K562 (cell line): Measurements from ENCODE around the gene SLCO2A1. TPM values are rescaled to one million over a fixed set of nuclear protein-coding genes. Genes with fewer than 3 reads are reported as not detected.

Experiments
- COPS2 ChIP-seq: fragments of 450-650 bp; conservative IDR thresholded peaks from 2 replicates; pipeline ENCODE4 v1.6.1; 2016; ENCODE audit warnings: mild to moderate bottlenecking, moderate library complexity
- CTBP1 ChIP-seq: fragments of 450-650 bp; IDR thresholded peaks from 2 replicates; pipeline ENCODE4 v1.6.1; 2016; ENCODE audit warnings: borderline replicate concordance
- E2F4 ChIP-seq: sonication (generic); formaldehyde crosslinking; IDR thresholded peaks from 2 replicates; pipeline ENCODE4 v1.8.0; 2022; ENCODE audit warnings: mild to moderate bottlenecking, low read depth, missing genetic modification reagents
- EP300 ChIP-seq: IDR thresholded peaks from 2 replicates; pipeline ENCODE4 v1.6.1; 2012; ENCODE audit warnings: low read length, improper control_type of control experiment
- ESRRA ChIP-seq: fragments of 450-650 bp; IDR thresholded peaks from 2 replicates; pipeline ENCODE4 v1.6.1; 2014; ENCODE audit warnings: low read depth, mild to moderate bottlenecking, moderate library complexity, borderline replicate concordance
- GATA2 ChIP-seq: sonication (generic); formaldehyde crosslinking; IDR thresholded peaks from 2 replicates; pipeline ENCODE4 v1.4.0; 2020; ENCODE audit warnings: mild to moderate bottlenecking, missing genetic modification reagents
- KDM4B ChIP-seq, 2 experiments: fragments of 450-650 bp in 1 of 2; sonication (generic) in 1 of 2; IDR thresholded peaks; 2 replicates each; pipeline ENCODE4 v1.6.1; 2016 to 2017; ENCODE audit warnings: borderline replicate concordance in 2 of 2, antibody characterized with exemption in 1 of 2, low read depth in 1 of 2, mild to moderate bottlenecking in 1 of 2
- MEF2A ChIP-seq: IDR thresholded peaks from 2 replicates; pipeline ENCODE4 v1.6.1; 2011; ENCODE audit warnings: low read depth, mild to moderate bottlenecking, low read length, moderate library complexity; ENCODE audit not compliant: control insufficient read depth
- MTA2 ChIP-seq: fragments of 450-650 bp; IDR thresholded peaks from 2 replicates; pipeline ENCODE4 v1.6.1; 2016; ENCODE audit warnings: low read depth
- MTF1 ChIP-seq: fragments of 250-450 bp; sonication (Bioruptor Pico); IDR thresholded peaks from 2 replicates; pipeline ENCODE4 v1.9.0; 2021; ENCODE audit warnings: moderate library complexity, mild to moderate bottlenecking, inconsistent platforms, borderline replicate concordance
- PCBP2 ChIP-seq: fragments of 200-400 bp; formaldehyde crosslinking; IDR thresholded peaks from 2 replicates; pipeline ENCODE4 v1.6.1; 2018; ENCODE audit warnings: low read length, low read depth, mild to moderate bottlenecking, moderate library complexity; ENCODE audit not compliant: poor library complexity, severe bottlenecking
- SLC30A9 ChIP-seq: fragments of 250-450 bp; sonication (Bioruptor Pico); IDR thresholded peaks from 2 replicates; pipeline ENCODE4 v1.8.0; 2022; ENCODE audit warnings: mild to moderate bottlenecking, moderate library complexity
- ZFX ChIP-seq: sonication (generic); formaldehyde crosslinking; IDR thresholded peaks from 2 replicates; pipeline ENCODE4 v1.8.0; 2022; ENCODE audit warnings: mild to moderate bottlenecking, missing genetic modification reagents, moderate library complexity
- ZNF140 ChIP-seq: fragments of 250-450 bp; sonication (Bioruptor Pico); IDR thresholded peaks from 2 replicates; pipeline ENCODE4 v1.8.0; 2021; ENCODE audit warnings: moderate library complexity, mild to moderate bottlenecking, inconsistent platforms
- ZNF76 ChIP-seq: fragments of 250-450 bp; sonication (Bioruptor Pico); IDR thresholded peaks from 2 replicates; pipeline ENCODE4 v1.4.0; 2020; ENCODE audit warnings: mild to moderate bottlenecking, moderate library complexity, borderline replicate concordance
- polyA plus RNA-seq, 8 experiments: library from polyadenylated mRNA; depleted of rRNA in 4 of 8; stranded (reverse) in 5 of 8; unstranded in 3 of 8; fragments of >200 nt; fragmentation: Nextera tagmentation in 2 of 8; fragmentation: Illumina TruSeq in 1 of 8; extraction: Ambion mirVana in 2 of 8; extraction: Trizol in 1 of 8; gene quantifications; 2 replicates each; pipeline versions ENCODE4 v1.2.1 to v1.2.3, GENCODE V29; 2011 to 2014; ENCODE audit warnings: inconsistent platforms in 1 of 8, missing spikeins in 1 of 8
- total RNA-seq, 7 experiments: library from RNA; depleted of rRNA in 6 of 7; stranded (reverse); fragments of >200 nt in 6 of 7; fragmentation: Illumina TruSeq in 2 of 7; extraction: Trizol in 2 of 7; gene quantifications; 2 replicates each; pipeline versions ENCODE4 v1.2.1 to v1.2.3, GENCODE V29; 2011 to 2021; ENCODE audit warnings: low replicate concordance in 1 of 7
- TF ChIP-seq, protein P1 (sequence below): fragments of 450-650 bp; IDR thresholded peaks from 2 replicates; pipeline ENCODE4 v1.6.1; 2016; ENCODE audit warnings: low read depth

SLCO2A1 gene
- total and polyA plus RNA-seq, 9 of the 15 experiments (the other 6 are each of a cell fraction or from before 2014, with no cell fraction given), result 0.16 to 1.0 TPM; not detected in 7

GRCh38 chr3:133943639-133944141 is 86.0 kb downstream of the SLCO2A1 start (continued):
- 0 out of 2 replicates have a peak, but pooled peaks have one; percentile 27 for TF ChIP-seq GATA2 (CRISPR knock-in tag)
- TF ChIP-seq EP300, result peak; percentile 67; the same call in 1 of the 2 replicates
- peak; percentile 92; the same call in 1 of the 2 replicates for TF ChIP-seq ESRRA
- peak; percentile 63; the same call in 1 of the 2 replicates for TF ChIP-seq CTBP1
- TF ChIP-seq ZFX, result no peak
- 0 out of 2 replicates have a peak, but pooled peaks have one; percentile 37 for TF ChIP-seq MTA2
- TF ChIP-seq ZNF140 (CRISPR knock-in tag), result no peak
- TF ChIP-seq KDM4B (IDR thresholded peaks at IDR 0.05; ENCODE audit: borderline replicate concordance in 2 of 2, low read depth in 1 of 2), result no peak
- TF ChIP-seq, protein P1, sequence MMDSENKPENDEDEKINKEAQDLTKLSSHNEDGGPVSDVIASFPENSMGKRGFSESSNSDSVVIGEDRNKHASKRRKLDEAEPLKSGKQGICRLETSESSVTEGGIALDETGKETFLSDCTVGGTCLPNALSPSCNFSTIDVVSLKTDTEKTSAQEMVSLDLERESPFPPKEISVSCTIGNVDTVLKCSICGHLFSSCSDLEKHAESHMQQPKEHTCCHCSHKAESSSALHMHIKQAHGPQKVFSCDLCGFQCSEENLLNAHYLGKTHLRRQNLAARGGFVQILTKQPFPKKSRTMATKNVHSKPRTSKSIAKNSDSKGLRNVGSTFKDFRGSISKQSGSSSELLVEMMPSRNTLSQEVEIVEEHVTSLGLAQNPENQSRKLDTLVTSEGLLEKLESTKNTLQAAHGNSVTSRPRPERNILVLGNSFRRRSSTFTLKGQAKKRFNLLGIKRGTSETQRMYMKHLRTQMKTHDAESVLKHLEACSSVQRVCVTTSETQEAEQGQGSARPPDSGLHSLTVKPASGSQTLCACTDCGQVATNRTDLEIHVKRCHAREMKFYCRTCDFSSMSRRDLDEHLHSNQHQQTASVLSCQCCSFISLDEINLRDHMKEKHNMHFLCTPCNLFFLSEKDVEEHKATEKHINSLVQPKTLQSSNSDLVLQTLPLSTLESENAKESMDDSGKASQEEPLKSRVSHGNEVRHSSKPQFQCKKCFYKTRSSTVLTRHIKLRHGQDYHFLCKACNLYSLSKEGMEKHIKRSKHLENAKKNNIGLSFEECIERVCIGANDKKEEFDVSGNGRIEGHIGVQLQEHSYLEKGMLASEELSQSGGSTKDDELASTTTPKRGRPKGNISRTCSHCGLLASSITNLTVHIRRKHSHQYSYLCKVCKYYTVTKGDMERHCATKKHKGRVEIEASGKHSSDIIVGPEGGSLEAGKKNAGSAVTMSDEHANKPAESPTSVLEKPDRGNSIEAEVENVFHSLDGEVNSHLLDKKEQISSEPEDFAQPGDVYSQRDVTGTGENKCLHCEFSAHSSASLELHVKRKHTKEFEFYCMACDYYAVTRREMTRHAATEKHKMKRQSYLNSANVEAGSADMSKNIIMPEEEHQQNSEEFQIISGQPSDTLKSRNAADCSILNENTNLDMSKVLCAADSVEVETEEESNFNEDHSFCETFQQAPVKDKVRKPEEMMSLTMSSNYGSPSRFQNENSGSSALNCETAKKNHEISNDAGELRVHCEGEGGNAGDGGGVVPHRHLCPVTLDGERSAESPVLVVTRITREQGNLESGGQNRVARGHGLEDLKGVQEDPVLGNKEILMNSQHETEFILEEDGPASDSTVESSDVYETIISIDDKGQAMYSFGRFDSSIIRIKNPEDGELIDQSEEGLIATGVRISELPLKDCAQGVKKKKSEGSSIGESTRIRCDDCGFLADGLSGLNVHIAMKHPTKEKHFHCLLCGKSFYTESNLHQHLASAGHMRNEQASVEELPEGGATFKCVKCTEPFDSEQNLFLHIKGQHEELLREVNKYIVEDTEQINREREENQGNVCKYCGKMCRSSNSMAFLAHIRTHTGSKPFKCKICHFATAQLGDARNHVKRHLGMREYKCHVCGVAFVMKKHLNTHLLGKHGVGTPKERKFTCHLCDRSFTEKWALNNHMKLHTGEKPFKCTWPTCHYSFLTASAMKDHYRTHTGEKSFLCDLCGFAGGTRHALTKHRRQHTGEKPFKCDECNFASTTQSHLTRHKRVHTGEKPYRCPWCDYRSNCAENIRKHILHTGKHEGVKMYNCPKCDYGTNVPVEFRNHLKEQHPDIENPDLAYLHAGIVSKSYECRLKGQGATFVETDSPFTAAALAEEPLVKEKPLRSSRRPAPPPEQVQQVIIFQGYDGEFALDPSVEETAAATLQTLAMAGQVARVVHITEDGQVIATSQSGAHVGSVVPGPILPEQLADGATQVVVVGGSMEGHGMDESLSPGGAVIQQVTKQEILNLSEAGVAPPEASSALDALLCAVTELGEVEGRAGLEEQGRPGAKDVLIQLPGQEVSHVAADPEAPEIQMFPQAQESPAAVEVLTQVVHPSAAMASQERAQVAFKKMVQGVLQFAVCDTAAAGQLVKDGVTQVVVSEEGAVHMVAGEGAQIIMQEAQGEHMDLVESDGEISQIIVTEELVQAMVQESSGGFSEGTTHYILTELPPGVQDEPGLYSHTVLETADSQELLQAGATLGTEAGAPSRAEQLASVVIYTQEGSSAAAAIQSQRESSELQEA, result no peak
- peak; percentile 93 for TF ChIP-seq MEF2A
- TF ChIP-seq E2F4, result no peak
- TF ChIP-seq ZNF76, result no peak
- TF ChIP-seq PCBP2, result no peak
- TF ChIP-seq COPS2, result no peak
- no peak for TF ChIP-seq SLC30A9
- no peak for TF ChIP-seq MTF1 (CRISPR knock-in tag)
